GM12872 (cell line): ENCODE measurements around the gene TLR6.

ENCODE experiments used
- CTCF ChIP-seq: IDR thresholded peaks from 3 replicates; pipeline ENCODE4 v1.5.1; 2011; ENCODE audit warnings: low read depth, mild to moderate bottlenecking, low read length, moderate library complexity; ENCODE audit not compliant: insufficient read depth

The TLR6 gene

GRCh38 chr4:38818441-38818976 lies 38.1 kb downstream of the TLR6 start:
- TF ChIP-seq CTCF, result 0 out of 3 replicates have a peak, but pooled peaks have one; percentile 1

- TF ChIP-seq CTCF, result no peak
Observed at GRCh38 chr4:38815885-38816782, 40.5 kb downstream of the TLR6 start.

GRCh38 chr4:38814386-38814785 lies 42.2 kb downstream of the TLR6 start:
- TF ChIP-seq CTCF, result no peak

GRCh38 chr4:38811297-38811696 lies 45.3 kb downstream of the TLR6 start:
- TF ChIP-seq CTCF, result no peak

- TF ChIP-seq CTCF, result no peak
Observed at GRCh38 chr4:38805530-38806145, 51.0 kb downstream of the TLR6 start.

- TF ChIP-seq CTCF, result peak; percentile 43
Observed at GRCh38 chr4:38804654-38805295, 51.8 kb downstream of the TLR6 start, which contains the start of gene TLR1. TSS of gene TLR1 (minus strand) at chr4:38804791. CDS start at chr4:38798831, 5,960 bp downstream.
